Hematopoietic multipotent progenitor cell treated with erythropoietin and hydrocortisone succinate and interleukin-3 and kit ligand, for 17 days (in vitro differentiated cells): ENCODE measurements around the gene RAI14.

Experiments
- DNase-seq: peaks from one replicate; pipeline ENCODE4 v3.0.0-alpha.2; 2015; ENCODE audit warnings: low spot score

Gene RAI14

DNA sequence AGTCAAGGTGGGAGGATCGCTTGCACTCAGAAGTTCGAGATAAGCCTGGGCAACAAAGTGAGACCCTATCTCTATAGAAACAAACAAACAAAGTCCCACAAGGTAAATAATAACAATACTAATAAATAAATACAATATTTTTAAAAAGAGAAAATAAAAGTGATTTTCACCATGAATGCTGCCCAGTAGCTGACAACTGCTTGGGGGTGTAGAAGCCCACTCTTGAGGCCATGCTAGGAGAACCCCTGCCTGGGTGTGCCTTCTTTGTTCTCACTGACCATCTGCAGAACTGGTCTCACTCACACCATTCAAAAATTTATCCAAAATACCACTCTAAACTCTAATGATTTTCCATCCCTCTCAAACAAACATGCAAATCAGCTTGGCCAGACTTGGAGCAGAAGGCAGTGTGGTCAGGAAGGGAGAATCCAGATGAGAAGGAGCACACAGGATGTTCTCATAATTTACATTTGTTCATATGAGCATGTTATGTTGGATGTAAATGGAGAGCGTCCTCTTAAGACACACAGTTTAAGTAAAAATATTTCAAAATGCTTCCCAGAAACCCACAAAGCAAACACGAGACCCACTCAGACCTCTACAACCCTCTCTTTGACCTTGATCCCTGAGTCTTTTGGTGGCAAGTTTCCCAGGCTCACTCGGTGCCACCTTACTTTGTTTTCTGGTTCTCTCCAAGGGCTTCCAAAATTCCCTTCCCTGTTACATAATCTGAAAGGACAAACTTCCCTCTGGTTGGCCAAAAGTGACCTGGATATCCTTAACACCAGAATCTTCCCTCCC is 7.9 kb upstream of the RAI14 start:
- DNase-seq = no peak

DNA sequence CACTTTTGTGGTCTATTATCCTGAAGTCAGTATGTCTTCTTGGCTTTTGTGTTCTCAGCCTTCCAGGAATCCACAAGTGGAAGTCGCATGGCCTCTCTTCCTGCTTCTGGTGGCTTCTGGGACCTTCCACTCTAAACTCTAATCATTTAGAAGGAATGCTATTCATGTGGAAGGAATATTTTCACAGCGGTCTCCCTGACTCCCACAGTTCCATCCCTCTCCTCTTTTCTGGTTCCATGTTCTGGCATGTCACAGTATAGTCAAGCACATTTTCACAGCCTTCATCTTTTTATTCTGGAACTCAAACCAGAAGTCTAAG is 7.3 kb upstream of the RAI14 start:
- no peak for DNase-seq

DNA sequence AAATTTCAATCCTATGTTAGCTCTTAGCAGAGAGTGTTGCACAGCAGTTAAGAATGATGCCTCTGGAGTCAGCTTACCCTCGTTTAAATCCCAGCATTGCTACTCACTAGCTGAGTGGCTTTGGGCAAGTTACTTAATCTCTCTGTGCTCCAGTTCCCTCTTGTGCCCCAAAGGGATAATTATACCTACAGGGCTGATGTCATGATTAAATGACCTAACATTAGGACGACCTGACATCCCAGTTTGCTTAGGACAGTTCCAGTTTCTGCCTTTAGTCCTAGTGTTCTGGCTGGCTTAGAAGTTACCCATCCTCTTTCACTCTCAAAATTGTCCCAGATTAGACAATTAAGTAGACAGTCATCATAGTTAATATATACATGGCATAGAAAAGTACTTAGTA is 4.3 kb upstream of the RAI14 start:
- no peak for DNase-seq

DNA sequence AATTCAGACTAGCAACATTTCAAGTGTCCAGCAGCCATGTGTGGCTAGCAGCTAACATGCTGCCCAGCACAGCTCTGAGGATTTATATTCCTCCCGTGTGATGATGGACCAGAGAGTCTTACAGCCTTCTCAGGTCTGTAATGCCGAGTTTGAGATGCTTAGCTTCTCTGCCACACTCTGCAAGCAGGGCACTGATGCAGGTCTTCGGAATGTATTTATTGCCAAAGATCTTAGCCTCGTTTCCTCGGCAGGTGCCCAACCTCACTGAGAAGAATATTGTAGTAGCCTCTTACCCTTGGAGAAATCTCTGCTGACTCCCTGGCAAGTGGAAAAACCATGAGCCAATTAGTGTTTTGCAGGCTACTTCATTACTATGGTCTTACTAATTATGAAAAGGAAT is 3.7 kb upstream of the RAI14 start:
- DNase-seq = no peak

DNA sequence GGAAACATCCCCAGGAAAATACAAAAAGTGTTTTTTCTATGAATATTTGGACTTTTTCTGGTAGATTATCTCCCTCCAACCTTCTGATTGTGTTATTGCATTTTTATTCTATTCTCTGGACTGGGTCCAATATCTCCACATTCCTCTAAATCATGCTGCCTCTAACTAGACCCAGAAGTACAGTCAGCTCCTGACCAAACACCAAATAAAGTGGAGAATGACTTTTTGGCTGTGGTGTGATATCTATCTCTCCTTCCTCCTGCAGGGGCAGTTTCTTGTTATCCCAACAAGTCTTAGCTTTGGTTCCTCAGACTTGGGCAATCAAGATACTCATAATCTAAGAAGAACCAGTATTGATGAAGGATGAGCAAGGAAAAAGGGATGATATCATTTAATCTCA is 3.2 kb upstream of the RAI14 start:
- no peak for DNase-seq

DNA sequence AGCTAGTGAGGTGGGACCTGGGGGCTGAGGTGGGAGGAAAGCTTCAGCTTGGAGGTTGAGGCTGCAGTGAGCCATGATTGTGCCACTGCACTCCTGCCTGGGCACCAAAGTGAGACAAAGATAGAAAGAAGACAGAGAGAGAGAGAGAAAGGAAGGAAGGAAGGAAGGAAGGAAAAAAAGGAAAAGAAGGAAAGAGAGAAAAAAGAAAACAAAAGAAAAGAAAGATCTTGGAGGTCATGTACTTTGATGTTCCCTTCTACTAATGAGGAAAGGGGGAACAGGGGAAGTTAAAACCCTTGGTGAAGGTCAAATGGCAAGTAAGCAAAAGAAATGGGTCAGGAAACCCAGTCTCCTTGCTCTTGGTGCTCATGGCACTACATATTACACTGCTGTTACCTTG is 2.4 kb upstream of the RAI14 start:
- no peak for DNase-seq

DNA sequence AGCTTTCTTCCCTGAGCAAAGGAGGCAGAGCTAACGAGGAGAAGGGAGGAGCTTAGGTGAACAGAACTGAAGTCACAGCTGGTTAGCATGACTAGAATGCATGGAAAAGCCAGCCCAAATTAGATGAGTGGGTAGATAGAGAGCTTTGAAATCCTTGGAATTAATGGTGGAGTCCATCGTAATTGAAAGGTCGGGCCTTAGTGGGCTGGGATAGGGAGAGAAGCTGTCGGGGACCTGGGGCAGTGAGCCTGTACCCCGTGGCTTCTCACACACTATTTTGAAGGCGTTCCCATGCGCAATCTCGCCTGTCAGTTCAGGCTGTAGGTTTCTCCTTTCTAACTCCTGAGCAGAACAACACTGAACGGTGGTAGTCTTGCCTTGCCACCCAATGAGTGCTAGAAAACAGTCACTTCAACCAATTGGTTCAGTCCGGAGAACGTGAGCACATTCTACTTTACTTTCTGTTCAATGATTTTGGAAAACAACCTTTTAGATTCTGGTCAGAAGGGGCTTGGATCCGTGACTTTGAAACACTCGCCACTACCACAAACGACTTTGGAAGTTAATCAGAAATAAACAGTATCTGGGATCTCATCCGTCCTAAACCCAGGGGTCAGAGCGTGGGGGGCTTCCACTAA is 655 bp upstream of the RAI14 start:
- DNase-seq = no peak

DNA sequence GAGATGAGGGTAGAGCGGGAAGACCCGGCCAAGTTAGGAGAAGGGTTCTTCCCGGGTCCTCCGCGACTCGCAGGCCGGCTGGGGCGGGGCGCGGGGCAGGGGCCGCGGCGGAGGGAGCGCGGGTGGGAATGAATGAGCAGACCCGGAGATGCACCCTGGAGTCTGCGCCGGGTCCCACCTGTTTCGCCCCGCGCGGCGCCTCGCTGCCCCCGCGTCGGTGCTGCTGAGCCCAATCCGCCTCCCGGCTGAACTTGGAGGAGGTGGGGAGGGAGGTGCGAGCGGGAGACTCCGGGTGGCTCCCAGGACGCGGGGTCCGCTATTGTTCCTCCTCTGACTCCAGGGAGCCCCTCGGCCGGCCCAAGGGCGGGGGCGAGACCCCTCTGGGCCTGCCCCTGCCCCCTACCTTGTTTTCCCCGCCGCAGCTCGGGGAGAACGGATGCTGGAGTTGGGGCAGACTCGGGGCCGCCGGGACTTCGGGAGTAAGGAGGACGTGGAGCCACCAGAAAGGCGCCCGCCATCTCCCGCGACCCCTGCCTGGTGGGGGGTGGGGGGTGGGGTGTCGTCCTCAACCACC is 659 bp downstream of the RAI14 start:
- DNase-seq = no peak

DNA sequence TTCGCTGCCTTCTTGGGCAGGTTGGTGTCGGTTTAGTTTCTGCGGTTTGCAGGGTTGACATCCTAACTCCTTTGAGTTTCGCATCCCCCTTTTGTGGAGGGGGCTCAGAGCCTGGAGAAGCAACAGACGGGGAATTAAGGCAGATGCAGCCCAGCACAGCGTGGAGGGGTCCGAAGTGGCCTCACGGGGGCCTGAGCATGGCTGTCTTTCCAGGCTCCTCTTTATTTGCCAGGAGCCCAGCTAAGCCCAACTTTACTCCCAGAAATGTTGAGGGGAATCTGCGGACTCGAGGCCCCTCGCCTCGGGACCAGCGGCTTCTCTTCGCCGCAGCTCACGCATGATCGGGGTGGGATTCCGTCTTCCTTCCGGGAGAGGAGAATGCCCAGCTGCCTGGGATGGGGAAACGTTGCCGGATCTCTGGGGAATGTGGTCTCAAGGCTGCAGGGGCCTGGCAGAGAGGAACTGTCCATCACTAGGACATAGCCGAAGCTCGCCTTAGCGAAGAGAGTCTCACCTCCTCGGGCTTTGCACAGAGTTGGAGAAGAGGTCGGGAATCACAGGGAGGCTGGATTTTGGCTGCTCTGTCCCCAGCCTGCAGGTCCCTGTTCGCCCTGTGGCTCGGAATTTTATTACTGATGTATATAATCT is 1.3 kb downstream of the RAI14 start:
- DNase-seq = no peak

DNA sequence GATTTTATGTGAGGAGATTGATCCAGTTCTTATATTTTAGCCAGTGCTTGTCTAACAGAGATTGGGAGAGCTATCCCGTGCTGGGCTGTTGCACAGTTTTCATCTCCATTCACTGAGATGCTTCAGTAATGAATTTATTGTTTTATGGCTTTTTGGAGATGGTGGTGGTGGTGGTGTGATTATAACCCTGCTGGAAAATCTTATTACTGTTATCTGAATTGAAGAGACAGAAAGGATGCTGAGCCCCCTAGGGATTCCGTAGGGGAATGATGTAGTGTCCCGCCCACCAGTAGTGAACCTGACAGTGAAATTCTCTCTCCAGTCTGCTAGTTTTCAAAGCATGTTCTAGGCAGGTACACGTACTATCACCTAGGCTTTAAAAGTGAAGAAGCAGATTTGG is 1.9 kb downstream of the RAI14 start:
- no peak for DNase-seq

DNA sequence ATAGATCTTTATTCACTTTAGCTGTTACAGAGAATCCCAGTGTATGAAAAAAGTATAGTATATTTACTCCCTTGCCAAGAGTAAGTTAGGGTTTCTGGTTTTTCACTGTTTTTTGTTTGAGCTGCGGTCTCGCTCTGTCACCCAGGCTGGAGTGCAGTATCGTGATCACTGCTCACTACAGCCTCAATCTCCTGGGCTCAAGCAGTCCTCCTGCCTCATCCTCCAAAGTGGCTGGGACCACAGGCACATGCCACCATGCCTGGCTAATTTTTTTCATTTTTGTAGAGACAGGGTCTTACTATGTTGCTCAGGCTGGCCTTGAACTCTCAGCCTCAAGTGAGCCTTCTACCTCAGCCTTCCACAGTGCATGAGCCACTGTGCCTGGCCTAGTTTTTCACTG is 3.0 kb downstream of the RAI14 start:
- no peak for DNase-seq

DNA sequence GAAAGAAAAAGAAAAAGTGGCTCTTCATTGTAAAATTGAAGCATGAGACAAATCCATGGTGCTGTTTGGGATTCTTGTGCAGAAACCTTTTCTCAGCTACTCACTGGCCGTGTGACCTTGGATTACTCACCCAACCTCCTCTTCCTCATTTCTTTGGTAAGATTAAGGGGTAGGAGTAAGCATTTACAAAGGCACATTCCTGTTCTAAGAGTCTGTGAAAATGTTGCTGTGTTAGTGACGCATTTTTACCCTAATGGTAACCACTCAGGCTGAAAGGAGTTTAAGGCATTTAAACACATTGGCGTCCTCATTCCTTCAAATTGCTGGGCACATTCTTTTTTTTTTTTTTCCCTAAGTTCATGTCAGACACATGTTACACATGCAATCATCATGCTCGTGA is 4.3 kb downstream of the RAI14 start:
- DNase-seq = no peak

DNA sequence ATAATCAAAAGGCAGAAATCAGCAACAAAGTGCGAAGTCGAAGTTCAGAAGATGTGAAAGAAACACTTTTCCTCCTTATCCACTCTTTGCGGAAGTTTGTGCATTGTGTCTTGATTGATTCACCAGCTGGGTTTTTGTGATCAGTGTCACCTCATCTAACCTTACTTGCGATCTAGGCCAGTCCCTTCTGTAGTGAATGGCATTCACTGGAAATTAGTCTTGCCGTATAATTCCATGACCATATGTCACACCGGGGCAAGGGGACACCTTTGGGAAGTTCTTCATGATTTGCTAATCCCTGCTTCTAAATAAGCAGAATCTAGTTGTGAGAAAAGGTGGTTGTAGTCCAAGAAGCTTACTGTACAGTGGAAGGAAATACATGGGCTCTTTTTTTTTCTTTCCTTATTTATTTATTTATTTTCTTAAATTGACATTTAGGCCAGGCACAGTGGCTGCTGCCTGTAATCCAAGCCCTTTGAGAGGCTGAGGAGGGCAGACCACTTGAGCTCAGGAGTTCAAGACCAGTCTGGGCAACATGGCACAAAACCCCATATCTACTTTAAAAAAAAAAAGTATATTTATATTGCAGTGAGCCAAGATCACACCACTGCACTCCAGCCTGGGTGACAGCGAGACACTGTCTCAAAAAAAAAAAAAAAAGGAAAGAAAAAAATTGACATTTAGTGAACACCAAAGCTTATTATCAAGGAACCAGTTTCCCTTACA is 7.8 kb downstream of the RAI14 start:
- DNase-seq = no peak

DNA sequence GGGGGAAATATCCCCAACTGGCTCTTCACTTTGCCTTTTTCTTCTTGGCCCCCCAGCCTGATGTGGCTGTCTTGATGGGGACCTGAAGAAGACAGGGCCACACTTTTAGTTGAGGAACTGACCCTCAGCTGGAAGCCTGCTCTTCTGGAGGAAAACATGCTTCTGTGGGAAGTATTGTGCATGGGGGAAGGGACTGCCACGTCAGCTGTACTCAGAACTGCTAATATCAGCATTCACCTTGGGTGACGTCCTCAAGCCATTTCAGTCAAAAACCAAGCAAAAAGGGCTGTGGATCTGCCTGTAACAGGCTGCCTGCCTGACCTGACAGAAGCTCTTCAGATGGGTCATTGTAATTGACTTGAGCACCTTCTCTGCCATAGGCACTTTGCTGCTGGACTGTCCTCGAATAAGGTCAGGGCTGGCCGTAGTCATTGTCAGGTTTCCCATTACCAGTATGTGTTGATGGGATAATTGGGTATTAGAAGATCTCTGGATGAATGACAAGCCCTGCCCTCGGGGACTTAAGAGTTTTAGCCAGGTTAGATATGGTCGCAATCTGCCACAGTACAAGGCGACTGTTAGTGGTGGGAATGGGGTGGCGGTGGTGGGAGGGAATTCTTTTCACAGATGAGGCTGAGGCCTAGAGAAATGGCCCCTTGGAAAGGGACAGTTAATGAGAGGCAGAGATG is 10.4 kb downstream of the RAI14 start:
- no peak for DNase-seq

DNA sequence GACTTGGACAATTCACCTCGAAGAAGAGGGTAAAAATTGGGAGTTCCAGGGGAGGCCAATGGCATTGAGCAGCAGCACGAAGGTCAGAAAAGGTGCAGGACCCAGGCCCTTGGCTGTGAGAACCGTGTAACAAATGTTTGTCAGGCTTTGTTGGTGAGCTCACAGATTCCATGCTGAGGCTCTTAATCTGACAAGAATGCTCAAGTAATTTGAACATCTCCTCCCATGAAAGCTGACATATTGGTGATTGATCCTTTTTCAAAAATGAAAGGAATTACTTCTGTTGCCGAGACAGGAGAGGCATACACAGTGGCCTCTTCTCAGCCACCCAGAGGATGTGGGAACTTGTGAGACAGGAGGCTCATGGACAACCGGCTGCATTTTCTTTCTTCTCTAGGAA is 11.6 kb downstream of the RAI14 start:
- no peak for DNase-seq

DNA sequence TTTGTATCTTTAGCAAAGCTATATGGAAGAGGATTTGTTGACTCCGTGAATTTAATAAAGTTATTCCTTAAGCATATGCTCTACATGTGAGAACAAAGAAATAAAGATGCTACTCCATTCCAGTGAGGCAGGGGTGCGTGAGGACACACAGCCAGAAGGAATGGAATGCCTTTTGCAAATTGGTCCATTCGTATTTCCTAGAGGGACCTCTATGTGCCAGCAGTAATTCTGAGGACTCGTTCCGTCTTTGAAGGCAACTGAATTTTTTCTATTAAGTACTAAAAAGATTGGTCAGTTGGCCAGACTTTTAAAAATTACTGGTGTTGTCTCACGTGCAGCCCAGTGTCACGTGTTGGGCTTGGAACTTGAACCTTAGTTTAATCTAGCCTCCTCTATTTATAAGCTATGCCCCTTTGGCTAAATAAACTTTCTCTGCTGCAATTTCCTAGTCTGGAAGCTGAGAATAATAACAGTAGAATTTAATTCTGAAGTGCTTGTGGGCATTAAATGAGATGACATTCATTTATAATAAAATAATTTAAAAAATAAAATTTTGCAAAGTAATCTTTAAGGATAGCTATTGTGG is 13.9 kb downstream of the RAI14 start:
- DNase-seq = no peak

DNA sequence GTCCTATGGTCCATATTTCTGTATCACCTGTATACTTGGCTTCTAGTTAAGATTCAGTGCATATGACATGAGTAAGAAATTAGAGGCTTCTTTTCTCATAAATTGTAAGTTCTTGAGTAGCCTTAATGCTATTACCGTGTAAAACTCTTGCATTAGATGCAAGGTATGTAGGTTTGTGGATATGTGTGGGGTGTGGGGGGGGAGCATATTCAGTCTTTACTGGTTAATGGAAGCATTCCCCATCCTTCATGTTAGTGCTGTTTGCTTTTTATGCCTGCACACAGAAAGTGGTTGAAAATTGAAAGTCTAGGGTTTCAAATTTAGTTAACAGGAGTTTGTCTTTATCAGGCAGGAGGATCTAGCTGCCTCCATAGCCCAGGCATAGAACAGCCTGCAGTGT is 16.1 kb downstream of the RAI14 start:
- no peak for DNase-seq

DNA sequence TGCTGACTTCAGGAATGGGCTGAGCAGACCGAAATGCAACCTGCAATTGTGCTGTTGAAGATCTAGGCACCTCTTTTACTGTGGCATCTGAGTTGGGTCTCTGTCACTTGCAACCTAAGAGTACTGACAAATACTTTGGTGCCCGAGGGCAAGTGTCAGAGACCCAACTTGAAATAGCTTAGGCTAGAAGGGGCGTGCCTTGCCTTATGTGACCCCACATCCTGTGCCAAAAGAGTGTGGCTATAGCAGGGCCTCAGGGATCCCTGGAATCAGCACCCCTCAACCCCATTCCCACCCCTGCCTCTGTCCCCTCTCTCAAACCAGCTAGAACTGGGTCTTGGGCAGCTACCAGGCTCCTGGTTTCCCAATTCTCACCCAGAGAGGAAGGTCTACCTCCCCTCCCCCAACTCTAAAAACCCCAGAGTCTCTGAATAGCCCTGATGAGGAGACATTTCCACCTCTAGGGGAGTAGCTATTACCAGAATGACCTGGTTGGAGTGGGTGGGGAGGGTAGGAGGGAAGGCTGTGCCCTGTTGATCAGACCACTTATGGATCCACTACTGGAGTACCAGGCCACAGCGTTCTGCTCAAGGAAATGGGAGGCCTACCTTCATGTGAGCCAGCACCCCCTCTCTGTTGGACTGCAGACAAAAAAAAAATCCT is 17.5 kb downstream of the RAI14 start:
- DNase-seq = no peak

DNA sequence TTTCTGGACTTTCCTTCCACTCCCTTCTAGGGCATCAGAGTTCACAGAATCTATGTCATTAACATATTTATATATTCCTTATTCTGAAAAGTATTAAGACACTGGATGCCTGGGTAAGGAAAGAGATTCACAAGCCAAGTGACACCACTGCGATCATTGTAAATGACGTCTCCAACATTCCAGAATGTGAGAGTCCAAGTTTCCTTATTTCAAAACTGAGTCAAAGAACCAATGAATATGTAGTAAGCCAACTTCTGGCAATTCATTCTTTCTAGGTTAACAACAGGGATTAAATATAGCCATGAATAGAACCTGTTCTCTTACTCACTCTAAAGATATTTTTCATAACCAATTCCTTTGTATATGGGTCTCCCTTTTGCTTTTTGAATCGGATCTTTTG is 18.1 kb downstream of the RAI14 start:
- no peak for DNase-seq

DNA sequence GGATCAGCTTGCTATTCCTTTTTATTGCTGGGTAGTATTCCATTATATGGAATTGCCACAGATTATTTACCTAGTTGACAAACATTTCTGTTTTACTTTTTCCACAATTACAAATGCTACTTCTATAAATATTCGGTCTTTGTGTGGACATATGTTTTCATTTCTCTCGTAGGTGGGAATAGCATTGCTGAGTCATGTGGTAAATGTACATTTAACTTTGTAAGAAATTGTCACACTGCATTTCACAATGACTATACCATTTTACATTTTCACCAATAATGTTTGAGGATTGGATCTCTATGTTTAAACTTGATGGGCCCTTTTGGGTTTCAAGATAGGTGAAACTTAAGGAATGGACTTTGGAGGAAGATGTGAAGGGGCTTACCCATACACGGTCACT is 19.7 kb downstream of the RAI14 start:
- no peak for DNase-seq

DNA sequence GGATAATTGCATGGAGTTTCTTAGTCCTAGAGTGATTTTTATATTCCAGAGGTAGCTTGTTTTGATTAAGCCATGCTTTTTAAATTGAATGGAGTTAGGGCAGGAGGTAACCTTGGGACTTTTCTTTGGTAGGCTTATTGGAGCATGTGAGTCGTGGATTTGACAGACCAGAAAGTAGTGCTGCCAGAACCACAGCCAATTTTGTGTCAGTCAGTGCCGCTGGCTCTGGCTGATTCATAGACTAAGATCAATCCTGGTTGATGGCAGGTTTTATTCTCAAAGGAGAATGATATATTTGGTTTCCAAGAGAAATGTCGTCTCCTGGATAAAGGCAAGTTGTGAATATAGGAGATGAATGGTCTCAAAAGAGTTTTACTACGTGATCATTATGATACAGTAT is 20.3 kb downstream of the RAI14 start:
- no peak for DNase-seq
